PC-9 (cell line): ENCODE results near the gene CIAPIN1.

Experiments used
- EZH2 ChIP-seq: fragments of 200-600 bp; sonication (generic); IDR thresholded peaks from 2 replicates; pipeline ENCODE4 v1.8.0; 2017; ENCODE audit warnings: antibody characterized with exemption, low read depth
- TF ChIP-seq, protein P1 (sequence below): fragments of 200-600 bp; sonication (generic); conservative IDR thresholded peaks from 2 replicates; pipeline ENCODE4 v1.6.1; 2017; ENCODE audit warnings: mixed run types, antibody characterized with exemption, mild to moderate bottlenecking, moderate library complexity

DNA sequence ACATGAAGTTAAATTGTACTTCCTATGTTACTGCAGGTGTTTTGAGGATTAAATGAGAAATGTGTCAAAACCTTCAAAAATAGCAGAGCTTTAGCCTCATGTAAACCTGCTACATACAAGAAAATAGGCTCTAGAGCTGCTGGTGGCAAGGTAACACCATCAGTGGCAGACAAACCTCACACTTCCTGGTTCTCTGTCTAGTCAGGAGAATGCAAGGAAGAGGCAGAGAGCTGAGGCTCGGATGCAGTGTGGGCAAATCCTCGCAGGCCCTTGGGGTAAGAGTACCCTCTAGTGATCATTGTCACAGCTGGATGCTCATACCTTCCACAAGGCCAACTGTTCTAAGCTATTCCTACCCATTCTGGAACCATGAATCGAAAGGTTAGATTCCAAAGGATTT lies 14.2 kb downstream of the CIAPIN1 start:
- TF ChIP-seq, protein P1, sequence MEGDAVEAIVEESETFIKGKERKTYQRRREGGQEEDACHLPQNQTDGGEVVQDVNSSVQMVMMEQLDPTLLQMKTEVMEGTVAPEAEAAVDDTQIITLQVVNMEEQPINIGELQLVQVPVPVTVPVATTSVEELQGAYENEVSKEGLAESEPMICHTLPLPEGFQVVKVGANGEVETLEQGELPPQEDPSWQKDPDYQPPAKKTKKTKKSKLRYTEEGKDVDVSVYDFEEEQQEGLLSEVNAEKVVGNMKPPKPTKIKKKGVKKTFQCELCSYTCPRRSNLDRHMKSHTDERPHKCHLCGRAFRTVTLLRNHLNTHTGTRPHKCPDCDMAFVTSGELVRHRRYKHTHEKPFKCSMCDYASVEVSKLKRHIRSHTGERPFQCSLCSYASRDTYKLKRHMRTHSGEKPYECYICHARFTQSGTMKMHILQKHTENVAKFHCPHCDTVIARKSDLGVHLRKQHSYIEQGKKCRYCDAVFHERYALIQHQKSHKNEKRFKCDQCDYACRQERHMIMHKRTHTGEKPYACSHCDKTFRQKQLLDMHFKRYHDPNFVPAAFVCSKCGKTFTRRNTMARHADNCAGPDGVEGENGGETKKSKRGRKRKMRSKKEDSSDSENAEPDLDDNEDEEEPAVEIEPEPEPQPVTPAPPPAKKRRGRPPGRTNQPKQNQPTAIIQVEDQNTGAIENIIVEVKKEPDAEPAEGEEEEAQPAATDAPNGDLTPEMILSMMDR = no peak
- no peak for TF ChIP-seq EZH2
